Measurements from ENCODE around the gene LRRFIP2.

Gene LRRFIP2

GRCh38 chr3:37024092-37024491 lies 150.3 kb downstream of the LRRFIP2 start:
- TF ChIP-seq ZNF654 (tag by site-specific recombination; IDR thresholded peaks at IDR 0.05; ENCODE audit: low read depth) (0 out of 2 replicates have a peak, but pooled peaks have one; percentile 8), ZNF248 (tag by site-specific recombination; IDR thresholded peaks at IDR 0.05) (no peak), ZNF707 (tag by site-specific recombination; IDR thresholded peaks at IDR 0.05) (no peak), ZNF16 (tag by site-specific recombination; IDR thresholded peaks at IDR 0.05; ENCODE audit: low read depth) (no peak), ZNF324 (tag by site-specific recombination; IDR thresholded peaks at IDR 0.05) (no peak), KLF9 (tag by site-specific recombination; IDR thresholded peaks at IDR 0.05; ENCODE audit: low read depth) (no peak), ZNF521 (tag by site-specific recombination; IDR thresholded peaks at IDR 0.05) (no peak)
- CTCF ChIA-PET: interaction anchor here (0.5 to 1.7 kb wide), 11 partner anchors 17 to 705 kb away, joined by 3 to 10 read pairs (median 3); partner anchors contain the start of genes EPM2AIP1 and MLH1

GRCh38 chr3:37017683-37018082 lies 156.7 kb downstream of the LRRFIP2 start:
- Histone ChIP-seq H3K4me3 (ENCODE audit: low read depth, low read length) (no peak overlapping the region), H3K9me3 (ENCODE audit: control insufficient read depth, insufficient read depth, low read depth, low read length) (no peaks in the 10 kb centered on the region), H3K36me3 (ENCODE audit: control insufficient read depth in 2 of 2, insufficient read depth in 1 of 2, low read length in 2 of 2) (peaks cover 4 to 97% of the 10 kb centered on the region in 2 experiments; a peak in 2 of 3 replicates), H3K4me1 (ENCODE audit: control insufficient read depth, insufficient read depth, low read length) (no peaks in the 10 kb centered on the region), H3K27ac (ENCODE audit: extremely low read depth, low read depth, low read length) (no peak overlapping the region)
- ChIA-PET CTCF (no interaction called here), POLR2A (no interaction called here)
- TF ChIP-seq ZBTB26 (tag by site-specific recombination; optimal IDR thresholded peaks at IDR 0.05): no peak
- TF ChIP-seq KLF17 (tag by site-specific recombination; IDR thresholded peaks at IDR 0.05): no peak
- no peak for TF ChIP-seq ZNF585B (tag by site-specific recombination; IDR thresholded peaks at IDR 0.05)
- no peak for TF ChIP-seq ZNF266 (tag by site-specific recombination; IDR thresholded peaks at IDR 0.05; ENCODE audit: low read depth)
- TF ChIP-seq ZNF785 (tag by site-specific recombination; IDR thresholded peaks at IDR 0.05): no peak
- no peak for TF ChIP-seq ZNF354C (tag by site-specific recombination; IDR thresholded peaks at IDR 0.05; ENCODE audit: borderline replicate concordance, low read depth)
- no peak for TF ChIP-seq ZBTB44 (tag by site-specific recombination; IDR thresholded peaks at IDR 0.05)
- no peak for TF ChIP-seq GLIS2 (tag by site-specific recombination; IDR thresholded peaks at IDR 0.05)
- no peak for TF ChIP-seq PBX3 (CRISPR knock-in tag; IDR thresholded peaks at IDR 0.05)
- no peak for TF ChIP-seq ZFP37 (tag by site-specific recombination; IDR thresholded peaks at IDR 0.05)
- TF ChIP-seq ZNF558 (tag by site-specific recombination; IDR thresholded peaks at IDR 0.05): no peak
- no peak for TF ChIP-seq ZNF658 (tag by site-specific recombination; IDR thresholded peaks at IDR 0.05)
- TF ChIP-seq ZBTB20 (tag by site-specific recombination; IDR thresholded peaks at IDR 0.05): no peak
- TF ChIP-seq ZNF169 (tag by site-specific recombination; IDR thresholded peaks at IDR 0.05): no peak
- no peak for TF ChIP-seq ZNF548 (tag by site-specific recombination; IDR thresholded peaks at IDR 0.05)
- TF ChIP-seq ZNF473 (tag by site-specific recombination; IDR thresholded peaks at IDR 0.05): no peak
- TF ChIP-seq ZNF596 (tag by site-specific recombination; IDR thresholded peaks at IDR 0.05): no peak
- no peak for TF ChIP-seq ZBTB7A (tag by site-specific recombination; IDR thresholded peaks at IDR 0.05; ENCODE audit: low read depth)

More at GRCh38 chr3:37024092-37024491, 150.3 kb downstream of the LRRFIP2 start:
- POLR2A ChIA-PET: no interaction called here
- no peaks in the 10 kb centered on the region for H3K4me1 ChIP-seq (ENCODE audit: control insufficient read depth, insufficient read depth, low read length)
- H3K4me3 ChIP-seq (ENCODE audit: low read depth, low read length): no peak overlapping the region
- no peak overlapping the region for H3K27ac ChIP-seq (ENCODE audit: extremely low read depth, low read depth, low read length)
- no peaks in the 10 kb centered on the region for H3K9me3 ChIP-seq (ENCODE audit: control insufficient read depth, insufficient read depth, low read depth, low read length)
- H3K36me3 ChIP-seq (ENCODE audit: control insufficient read depth in 2 of 2, insufficient read depth in 1 of 2, low read length in 2 of 2): peaks cover 4 to 94% of the 10 kb centered on the region in 2 experiments; a peak in 2 of 3 replicates

Measured in HEK293 (cell line).